Adrenal gland (tissue), 12 donors: ENCODE measurements around the gene TPP2. TPM values are rescaled to one million over a fixed set of nuclear protein-coding genes. Genes with fewer than 3 reads are reported as not detected.

Source experiments
- DNase-seq, 7 donors: peaks; one replicate each; pipeline ENCODE4 v3.0.0-alpha.2; 2019 to 2020
- H3K27ac ChIP-seq, 5 donors: fragments of 200-600 bp; sonication (generic) in 4 of 5; 1 replicate in 3 of 5; 2 replicates in 2 of 5; pipeline versions ENCODE4 v1.5.1 to v1.8.0; 2016 to 2020; ENCODE audit warnings: mild to moderate bottlenecking in 1 of 5
- H3K27me3 ChIP-seq: fragments of 200-600 bp; 2 replicates; pipeline ENCODE4 v1.8.0; 2021
- H3K36me3 ChIP-seq, 2 donors: fragments of 200-600 bp; replicated peaks in 1 of 2; 1 replicate in 1 of 2; 2 replicates in 1 of 2; pipeline versions ENCODE4 v1.5.1 to v1.8.0; 2018 to 2022
- H3K4me1 ChIP-seq, 2 donors: fragments of 200-600 bp; replicated peaks in 1 of 2; 1 replicate in 1 of 2; 2 replicates in 1 of 2; pipeline versions ENCODE4 v1.5.1 to v1.8.0; 2018 to 2021
- H3K4me3 ChIP-seq, 4 donors: fragments of 200-600 bp; sonication (generic) in 3 of 4; one replicate each; pipeline ENCODE4 v1.5.1; 2016 to 2018
- H3K9me3 ChIP-seq, 3 donors: fragments of 200-600 bp; sonication (generic) in 1 of 3; replicated peaks in 1 of 3; 1 replicate in 2 of 3; 2 replicates in 1 of 3; pipeline versions ENCODE4 v1.5.1 to v1.8.0; 2016 to 2021
- POLR2A ChIP-seq, 2 donors: fragments of 450-650 bp; IDR thresholded peaks; one replicate each; pipeline ENCODE4 v1.6.1; 2017; ENCODE audit warnings: antibody characterized with exemption in 2 of 2, mild to moderate bottlenecking in 2 of 2, moderate library complexity in 1 of 2
- WGBS, 4 donors: extraction: QIAGEN DNeasy Blood & Tissue Kit in 2 of 4; methylation state at CpG; one replicate each; pipeline versions ENCODE4 v1.1.5 to v1.1.7; 2013 to 2017; 5-methylcytosine and 5-hydroxymethylcytosine counted together
- intact Hi-C, 2 donors: fragments of 100-400 bp; cut with DNase I; formaldehyde crosslinking; loops; one replicate each; pipeline versions ENCODE4 v1.14.1 to v1.15.0; 2022 to 2023
- polyA plus RNA-seq, 3 donors: library from polyadenylated mRNA; stranded (reverse); fragments of 200-250 nt in 2 of 3; fragments of 350-450 nt in 1 of 3; fragmentation: Illumina TruSeq in 1 of 3; extraction: RNeasy Lipid Tissue Mini Kit (QIAGEN cat#74804) in 1 of 3; gene quantifications; one replicate each; pipeline ENCODE4 v1.2.3, GENCODE V29; 2013 to 2014
- total RNA-seq, 9 donors: library from RNA; depleted of rRNA in 4 of 9; stranded (reverse); fragments of >200 nt in 4 of 9; fragments of 120-200 nt in 1 of 9; fragmentation: NEBNext Ultra II Directional in 1 of 9; extraction: Animal tissue kit (Norgen Biotek cat#: 25700) in 1 of 9; gene quantifications; one replicate each; pipeline versions ENCODE4 v1.1.0 to v1.2.4, GENCODE V29; 2013 to 2023
- TF ChIP-seq, protein P1 (sequence below), 6 experiments: fragments of 450-650 bp in 4 of 6; fragments of 200-600 bp in 2 of 6; sonication (generic) in 1 of 6; IDR thresholded peaks; 1 replicate in 5 of 6; 2 replicates in 1 of 6; pipeline versions ENCODE4 v1.5.1 to v1.8.0; 2016 to 2021; ENCODE audit warnings: antibody characterized with exemption in 6 of 6, mild to moderate bottlenecking in 2 of 6, moderate library complexity in 1 of 6
- donor health status: healthy with polysubstance abuse.
- donor health status: Bipolar disorder and iron deficiency.
- donor health status: DM: yes; HTN: yes; CAD: no.
- donor health status: DM: no; HTN: no; CAD: no.
- donor health status: DM: no; HTN: no; CAD: no.
- donor health status: DM: yes; HTN: yes; CAD: no.

Gene TPP2
- total and polyA plus RNA-seq, 12 donors = 13.8 to 50.6 (median 25.7) TPM

DNA sequence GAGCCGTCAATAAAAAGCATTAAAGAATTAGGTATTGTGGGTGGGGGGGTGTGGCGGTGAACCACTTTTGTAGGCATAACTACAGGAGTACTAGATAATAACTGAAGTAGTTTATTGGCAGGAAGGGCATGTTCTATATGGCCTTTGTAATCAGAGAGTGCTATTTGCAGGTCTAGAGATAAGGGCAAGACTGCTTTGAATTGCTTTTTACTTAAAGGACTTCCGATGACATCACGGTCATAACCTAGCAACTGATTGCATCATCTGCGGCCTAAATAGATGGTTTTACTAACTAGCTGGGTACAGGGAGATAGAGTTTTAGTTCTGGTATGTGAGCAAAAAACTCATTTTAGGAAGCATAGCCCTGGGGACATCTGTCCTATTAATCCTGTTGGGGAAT lies 73.3 kb downstream of the TPP2 start:
- intact Hi-C loops = no loop called here
- H3K4me3 ChIP-seq = no peak overlapping the region
- no peaks in the 10 kb centered on the region for H3K27me3 ChIP-seq
- no peak for DNase-seq
- H3K9me3 ChIP-seq = no peaks in the 10 kb centered on the region
- no peaks in the 10 kb centered on the region for H3K4me1 ChIP-seq
- H3K27ac ChIP-seq = no peak overlapping the region
- peaks cover 0 to 49% of the 10 kb centered on the region in 2 donors for H3K36me3 ChIP-seq
- no peak for TF ChIP-seq POLR2A (IDR thresholded peaks at IDR 0.05)
- TF ChIP-seq, protein P1, sequence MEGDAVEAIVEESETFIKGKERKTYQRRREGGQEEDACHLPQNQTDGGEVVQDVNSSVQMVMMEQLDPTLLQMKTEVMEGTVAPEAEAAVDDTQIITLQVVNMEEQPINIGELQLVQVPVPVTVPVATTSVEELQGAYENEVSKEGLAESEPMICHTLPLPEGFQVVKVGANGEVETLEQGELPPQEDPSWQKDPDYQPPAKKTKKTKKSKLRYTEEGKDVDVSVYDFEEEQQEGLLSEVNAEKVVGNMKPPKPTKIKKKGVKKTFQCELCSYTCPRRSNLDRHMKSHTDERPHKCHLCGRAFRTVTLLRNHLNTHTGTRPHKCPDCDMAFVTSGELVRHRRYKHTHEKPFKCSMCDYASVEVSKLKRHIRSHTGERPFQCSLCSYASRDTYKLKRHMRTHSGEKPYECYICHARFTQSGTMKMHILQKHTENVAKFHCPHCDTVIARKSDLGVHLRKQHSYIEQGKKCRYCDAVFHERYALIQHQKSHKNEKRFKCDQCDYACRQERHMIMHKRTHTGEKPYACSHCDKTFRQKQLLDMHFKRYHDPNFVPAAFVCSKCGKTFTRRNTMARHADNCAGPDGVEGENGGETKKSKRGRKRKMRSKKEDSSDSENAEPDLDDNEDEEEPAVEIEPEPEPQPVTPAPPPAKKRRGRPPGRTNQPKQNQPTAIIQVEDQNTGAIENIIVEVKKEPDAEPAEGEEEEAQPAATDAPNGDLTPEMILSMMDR (IDR thresholded peaks at IDR 0.05) = no peak
- WGBS, 4 donors = 60 to 82% (median 68%) methylated on average over 5 of the region's 5 CpGs

DNA sequence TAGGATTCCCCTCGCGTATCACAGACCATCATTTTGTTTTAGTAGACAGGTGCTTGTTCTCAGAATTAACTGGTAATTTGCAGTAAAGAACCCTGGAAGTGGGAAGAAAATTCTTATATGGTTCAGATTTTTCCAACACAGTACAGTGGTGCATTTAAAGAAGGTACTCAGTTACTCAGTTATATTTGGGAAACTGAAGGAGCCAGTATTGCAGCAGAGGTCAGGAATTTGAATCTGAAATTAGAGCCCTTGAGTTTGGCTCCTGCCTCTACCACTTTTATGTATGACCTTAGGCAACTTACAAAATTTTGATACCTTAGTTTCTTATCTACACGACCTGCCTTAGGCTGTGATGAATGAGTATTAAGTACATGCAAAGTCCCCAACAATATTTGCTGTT lies 78.3 kb downstream of the TPP2 start:
- no peak for DNase-seq
- TF ChIP-seq POLR2A (IDR thresholded peaks at IDR 0.05) = no peak
- TF ChIP-seq, protein P1 (IDR thresholded peaks at IDR 0.05) = no peak
- Histone ChIP-seq H3K4me1 (no peaks in the 10 kb centered on the region), H3K4me3 (no peak overlapping the region), H3K9me3 (no peaks in the 10 kb centered on the region), H3K27ac (no peak overlapping the region), H3K27me3 (no peaks in the 10 kb centered on the region), H3K36me3 (peaks cover 0 to 54% of the 10 kb centered on the region in 2 donors)
- 82 to 88% (median 87%) methylated on average over 3 of the region's 3 CpGs for WGBS, 4 donors
- intact Hi-C loops = no loop called here

DNA sequence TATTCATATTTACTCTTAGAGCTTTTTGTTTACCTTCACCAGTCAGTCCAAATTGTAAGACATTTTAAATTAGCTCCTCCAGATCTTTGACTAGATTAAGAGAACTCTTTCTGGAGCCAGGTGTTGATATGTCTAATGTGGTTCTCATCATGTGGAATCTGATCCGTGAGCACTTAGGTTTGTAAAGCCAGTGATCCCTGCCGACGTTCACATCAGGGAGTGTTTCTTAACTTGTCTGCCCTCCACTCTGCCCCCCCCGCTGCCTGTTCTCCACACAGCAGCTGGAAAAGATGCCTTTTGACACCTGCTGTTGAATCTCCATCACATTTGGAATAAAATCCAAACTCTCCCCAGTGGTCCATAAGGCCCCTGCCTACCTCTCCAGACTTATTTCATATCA lies 80.3 kb downstream of the TPP2 start:
- 90 to 98% (median 92%) methylated on average over 4 of the region's 4 CpGs for WGBS, 4 donors
- TF ChIP-seq POLR2A (IDR thresholded peaks at IDR 0.05) = no peak
- TF ChIP-seq, protein P1 (IDR thresholded peaks at IDR 0.05) = no peak
- H3K36me3 ChIP-seq = peaks cover 0 to 52% of the 10 kb centered on the region in 2 donors

DNA sequence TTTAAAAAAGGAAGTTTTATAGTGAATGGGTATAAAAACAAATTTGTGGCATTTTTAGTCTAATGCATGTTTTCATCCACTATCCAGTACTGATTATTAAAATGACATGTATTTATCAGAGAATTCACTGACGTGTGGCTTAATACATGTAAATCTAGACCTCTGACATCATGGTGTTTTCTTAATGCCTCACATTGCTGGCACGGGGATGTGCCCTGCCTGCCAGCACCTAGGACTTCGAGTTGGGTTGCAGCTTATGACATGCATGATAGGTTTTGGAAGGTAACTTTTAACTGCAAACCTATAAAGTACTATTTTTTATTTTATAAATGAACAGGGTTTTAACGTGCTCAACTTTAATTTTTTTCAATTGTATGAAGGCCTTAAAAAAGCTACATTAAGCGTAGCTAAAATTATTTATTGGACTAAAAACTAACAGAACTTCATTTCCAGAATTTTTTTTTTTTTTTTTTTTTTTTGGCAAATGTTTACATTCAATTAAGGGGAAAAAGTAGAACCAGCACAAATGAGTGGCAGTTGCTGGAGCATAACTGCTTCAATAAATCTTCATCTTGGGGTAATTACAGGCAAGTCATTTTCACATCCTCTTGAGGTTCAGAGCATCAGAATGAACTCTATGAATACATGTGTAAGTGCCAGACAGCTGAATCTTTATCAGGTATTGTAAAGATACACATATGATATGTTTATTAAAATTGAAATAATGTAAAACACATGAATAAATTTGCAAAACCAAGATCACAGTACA lies 81.7 kb downstream of the TPP2 start:
- intact Hi-C loops = no loop called here
- H3K9me3 ChIP-seq = no peaks in the 10 kb centered on the region
- no peak for DNase-seq
- H3K36me3 ChIP-seq = peaks cover 0 to 46% of the 10 kb centered on the region in 2 donors
- H3K4me1 ChIP-seq = no peaks in the 10 kb centered on the region
- H3K4me3 ChIP-seq = no peak overlapping the region
- H3K27me3 ChIP-seq = no peaks in the 10 kb centered on the region
- no peak for TF ChIP-seq POLR2A (IDR thresholded peaks at IDR 0.05)
- TF ChIP-seq, protein P1 (IDR thresholded peaks at IDR 0.05) = no peak
- H3K27ac ChIP-seq = no peak overlapping the region
- 92 to 93% (median 93%) methylated on average over 5 of the region's 5 CpGs for WGBS, 4 donors

More for the DNA sequence above, 80.3 kb downstream of the TPP2 start:
- DNase-seq = no peak
- Histone ChIP-seq H3K27me3 (no peaks in the 10 kb centered on the region), H3K27ac (no peak overlapping the region), H3K4me1 (no peaks in the 10 kb centered on the region), H3K9me3 (no peaks in the 10 kb centered on the region), H3K4me3 (no peak overlapping the region)
- intact Hi-C loops = no loop called here
